ENCODE data around the gene DUSP28. TPM values are rescaled to one million over a fixed set of nuclear protein-coding genes. Genes with fewer than 3 reads are reported as not detected.

The DUSP28 gene
- total RNA-seq, 1 experiment from 2014 or later: 10.7 TPM

GRCh38 chr2:240589850-240590525 lies 29.8 kb downstream of the DUSP28 start:
- peaks cover 18% of the 10 kb centered on the region for H3K4me1 ChIP-seq (ENCODE audit: control insufficient read depth, insufficient read depth, low read length)
- H3K9me3 ChIP-seq (ENCODE audit: control insufficient read depth, insufficient read depth, low read depth, low read length): no peaks in the 10 kb centered on the region
- H3K36me3 ChIP-seq (ENCODE audit: control insufficient read depth, insufficient read depth, low read length): peaks cover 5% of the 10 kb centered on the region; the same call in 1 of the 2 replicates
- H3K27me3 ChIP-seq (ENCODE audit: control insufficient read depth, insufficient read depth, low read length): no peaks in the 10 kb centered on the region
- intact Hi-C loops (cut with micrococcal nuclease; ENCODE audit: unreplicated experiment) (no loop called here), in situ Hi-C loops (cut with HindIII; ENCODE audit: low pct_unique_long_range_greater_than_20kb, low sequenced_read_pairs) (no loop called here)
- no TSS peak for BruUV-seq (replicated peaks)
- ChIA-PET POLR2A (no interaction called here), CTCF (no interaction called here)
- DNase-seq (ENCODE audit: low read depth, low spot score) (no peak), ATAC-seq (no peak)
- no peak overlapping the region for H3K4me3 ChIP-seq (ENCODE audit: low read depth in 2 of 2, low read length in 2 of 2)
- TF ChIP-seq SIN3A (IDR thresholded peaks at IDR 0.05; ENCODE audit: borderline replicate concordance, insufficient read depth, low read depth, low read length): no peak
- no peak for TF ChIP-seq REST (IDR thresholded peaks at IDR 0.05; ENCODE audit: insufficient read depth in 1 of 2, low read depth in 2 of 2, low read length in 1 of 2)
- no peak for TF ChIP-seq POLR2AphosphoS5 (IDR thresholded peaks at IDR 0.05; ENCODE audit: low read depth, low read length)
- no peak for TF ChIP-seq CTCF (IDR thresholded peaks at IDR 0.05)
- TF ChIP-seq TCF7L2 (IDR thresholded peaks at IDR 0.05; ENCODE audit: low read depth, low read length): no peak
- H3K27ac ChIP-seq (ENCODE audit: low read length): no peak overlapping the region

- ATAC-seq (no peak), DNase-seq (ENCODE audit: low read depth, low spot score) (no peak)
- Histone ChIP-seq H3K27me3 (ENCODE audit: control insufficient read depth, insufficient read depth, low read length) (no peaks in the 10 kb centered on the region), H3K4me1 (ENCODE audit: control insufficient read depth, insufficient read depth, low read length) (peaks cover 13% of the 10 kb centered on the region; the same call in 1 of the 2 replicates), H3K9me3 (ENCODE audit: control insufficient read depth, insufficient read depth, low read depth, low read length) (no peaks in the 10 kb centered on the region), H3K36me3 (ENCODE audit: control insufficient read depth, insufficient read depth, low read length) (peaks cover under 1% of the 10 kb centered on the region; the same call in 1 of the 2 replicates), H3K4me3 (ENCODE audit: low read depth in 2 of 2, low read length in 2 of 2) (no peak overlapping the region), H3K27ac (ENCODE audit: low read length) (no peak overlapping the region)
- intact Hi-C loops (cut with micrococcal nuclease; ENCODE audit: unreplicated experiment): no loop called here
- ChIA-PET POLR2A (no interaction called here), CTCF (no interaction called here)
- BruUV-seq (replicated peaks): no TSS peak
- in situ Hi-C loops (cut with HindIII; ENCODE audit: low pct_unique_long_range_greater_than_20kb, low sequenced_read_pairs): no loop called here
- TF ChIP-seq CTCF (IDR thresholded peaks at IDR 0.05) (no peak), REST (IDR thresholded peaks at IDR 0.05; ENCODE audit: insufficient read depth in 1 of 2, low read depth in 2 of 2, low read length in 1 of 2) (no peak)
Measured at GRCh38 chr2:240590681-240591111, 30.5 kb downstream of the DUSP28 start.

Measured in Panc1 (cell line).